Measurements from ENCODE around the gene GSTM3. TPM values are rescaled to one million over a fixed set of nuclear protein-coding genes. Genes with fewer than 3 reads are reported as not detected.
"Not testable (repeated sequence)": the region's sequence is repeated elsewhere in the genome, so short reads cannot be mapped to it uniquely, and the experiment has no call there.

Gene GSTM3
- total RNA-seq, 1 donor from 2014 or later: 26.1 TPM

DNA sequence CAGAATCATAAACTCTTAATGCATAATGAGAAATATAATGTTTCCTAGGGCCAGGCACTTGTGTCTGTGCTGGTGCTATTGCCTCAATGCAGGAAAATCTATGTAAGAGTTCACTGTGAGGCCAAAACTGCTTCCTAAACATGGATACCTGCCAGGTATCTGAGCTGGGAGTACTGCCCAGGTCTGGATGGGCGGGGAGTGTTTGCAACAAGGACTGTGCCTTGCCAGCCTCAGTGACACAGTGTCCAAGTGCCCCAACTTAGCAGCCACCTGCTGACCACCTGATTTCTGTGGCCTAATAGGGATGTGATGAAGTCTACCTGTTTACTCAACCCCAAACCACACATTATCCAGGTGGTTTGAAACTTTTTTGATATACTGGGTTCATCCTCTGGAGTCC is 55.4 kb downstream of the GSTM3 start:
- H4K20me1 ChIP-seq (ENCODE audit: insufficient read depth, low read length); H3K27me3 Mint-ChIP-seq (ENCODE audit: low read depth, unreplicated experiment); DNase-seq (ENCODE audit: low read depth); H3K4me2 ChIP-seq (ENCODE audit: low read length); H3K27ac ChIP-seq (ENCODE audit: low read depth, low read length); H3K4me3 Mint-ChIP-seq (ENCODE audit: unreplicated experiment); H3K4me1 ChIP-seq (ENCODE audit: insufficient read depth, low read length); H3K27me3 ChIP-seq (ENCODE audit: insufficient read depth, low read length); H3K9me3 Mint-ChIP-seq (ENCODE audit: unreplicated experiment); H3K79me2 ChIP-seq (ENCODE audit: insufficient read depth, low read length); H3K36me3 ChIP-seq (ENCODE audit: insufficient read depth, low read length); H3K4me3 ChIP-seq (ENCODE audit: insufficient read depth, low read depth, low read length); H3K9me3 ChIP-seq (ENCODE audit: insufficient read depth, low read depth, low read length); H3K4me1 Mint-ChIP-seq (ENCODE audit: low read depth, unreplicated experiment); H2AFZ ChIP-seq (ENCODE audit: low read depth, low read length); H3K9ac ChIP-seq (ENCODE audit: low read length); FAIRE-seq; H3K36me3 Mint-ChIP-seq (ENCODE audit: low read depth, unreplicated experiment); H3K27ac Mint-ChIP-seq (ENCODE audit: unreplicated experiment): not testable (repeated sequence)

DNA sequence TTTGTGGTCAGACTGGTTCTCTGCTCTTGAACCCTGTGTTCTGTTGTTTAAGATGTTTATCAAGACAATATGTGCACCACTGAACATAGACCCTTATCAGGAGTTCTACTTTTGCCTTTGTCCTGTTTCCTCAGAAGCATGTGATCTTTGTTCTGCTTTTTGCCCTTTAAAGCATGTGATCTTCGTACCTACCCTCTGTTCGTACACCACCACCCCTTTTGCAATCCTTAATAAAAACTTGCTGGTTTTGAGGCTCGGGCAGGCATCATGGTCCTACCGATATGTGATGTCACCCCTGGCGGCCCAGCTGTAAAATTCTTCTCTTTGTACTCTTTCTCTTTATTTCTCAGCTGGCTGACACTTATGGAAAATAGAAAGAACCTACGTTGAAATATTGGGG is 56.1 kb downstream of the GSTM3 start:
- H3K79me2 ChIP-seq (ENCODE audit: insufficient read depth, low read length); H3K36me3 ChIP-seq (ENCODE audit: insufficient read depth, low read length); H3K9ac ChIP-seq (ENCODE audit: low read length); DNase-seq (ENCODE audit: low read depth); H3K27ac ChIP-seq (ENCODE audit: low read depth, low read length); H4K20me1 ChIP-seq (ENCODE audit: insufficient read depth, low read length); H3K9me3 Mint-ChIP-seq (ENCODE audit: unreplicated experiment); H3K9me3 ChIP-seq (ENCODE audit: insufficient read depth, low read depth, low read length); H3K4me1 Mint-ChIP-seq (ENCODE audit: low read depth, unreplicated experiment); H3K4me3 ChIP-seq (ENCODE audit: insufficient read depth, low read depth, low read length); H3K36me3 Mint-ChIP-seq (ENCODE audit: low read depth, unreplicated experiment); H3K4me3 Mint-ChIP-seq (ENCODE audit: unreplicated experiment); H3K27me3 Mint-ChIP-seq (ENCODE audit: low read depth, unreplicated experiment); H3K4me1 ChIP-seq (ENCODE audit: insufficient read depth, low read length); H3K4me2 ChIP-seq (ENCODE audit: low read length); H3K27me3 ChIP-seq (ENCODE audit: insufficient read depth, low read length); H2AFZ ChIP-seq (ENCODE audit: low read depth, low read length); FAIRE-seq; H3K27ac Mint-ChIP-seq (ENCODE audit: unreplicated experiment): not testable (repeated sequence)

Other genes with a start within 250 kb of the GSTM3 start
- gene CYB561D1, start 246.9 kb downstream of the GSTM3 start, total RNA-seq: 9.4 and 11.9 TPM in 2 replicates
- 1.2 and 1.8 TPM in 2 replicates for gene AMIGO1, start 231.3 kb downstream of the GSTM3 start, total RNA-seq
- gene GPR61, start 201.2 kb downstream of the GSTM3 start, total RNA-seq: not detected in 2 replicates
- gene GNAI3, start 192.4 kb downstream of the GSTM3 start, total RNA-seq: 15.3 and 16.1 TPM in 2 replicates
- gene GNAT2, start 121.4 kb downstream of the GSTM3 start, total RNA-seq: not detected in 2 replicates
- 155 and 156 TPM in 2 replicates for gene AMPD2, start 121.2 kb downstream of the GSTM3 start, total RNA-seq
- gene GSTM4, start 84.9 kb downstream of the GSTM3 start, total RNA-seq: 4.4 and 4.6 TPM in 2 replicates
- gene GSTM2, start 73.0 kb downstream of the GSTM3 start, total RNA-seq: 11.8 and 13.4 TPM in 2 replicates
- not detected in 2 replicates for gene GSTM1, start 53.2 kb downstream of the GSTM3 start, total RNA-seq
- gene GSTM5, start 28.8 kb downstream of the GSTM3 start, total RNA-seq: not detected in 2 replicates
- not detected in 2 replicates for gene EPS8L3, start 22.9 kb upstream of the GSTM3 start, total RNA-seq
- 12.3 and 17.5 TPM in 2 replicates for gene CSF1, start 169.8 kb upstream of the GSTM3 start, total RNA-seq
- 60.5 and 64.3 TPM in 2 replicates for gene AHCYL1, start 243.7 kb upstream of the GSTM3 start, total RNA-seq

Measured in astrocyte (in vitro differentiated cells and primary cell).